Measurements from ENCODE around the gene AHCY. TPM values are rescaled to one million over a fixed set of nuclear protein-coding genes. Genes with fewer than 3 reads are reported as not detected.
A peak's percentile ranks its signal among the peaks of the same experiment; 100 is the strongest.

Gene AHCY
- total and polyA plus RNA-seq, 8 donors = 32.7 to 126 (median 90.9) TPM

DNA sequence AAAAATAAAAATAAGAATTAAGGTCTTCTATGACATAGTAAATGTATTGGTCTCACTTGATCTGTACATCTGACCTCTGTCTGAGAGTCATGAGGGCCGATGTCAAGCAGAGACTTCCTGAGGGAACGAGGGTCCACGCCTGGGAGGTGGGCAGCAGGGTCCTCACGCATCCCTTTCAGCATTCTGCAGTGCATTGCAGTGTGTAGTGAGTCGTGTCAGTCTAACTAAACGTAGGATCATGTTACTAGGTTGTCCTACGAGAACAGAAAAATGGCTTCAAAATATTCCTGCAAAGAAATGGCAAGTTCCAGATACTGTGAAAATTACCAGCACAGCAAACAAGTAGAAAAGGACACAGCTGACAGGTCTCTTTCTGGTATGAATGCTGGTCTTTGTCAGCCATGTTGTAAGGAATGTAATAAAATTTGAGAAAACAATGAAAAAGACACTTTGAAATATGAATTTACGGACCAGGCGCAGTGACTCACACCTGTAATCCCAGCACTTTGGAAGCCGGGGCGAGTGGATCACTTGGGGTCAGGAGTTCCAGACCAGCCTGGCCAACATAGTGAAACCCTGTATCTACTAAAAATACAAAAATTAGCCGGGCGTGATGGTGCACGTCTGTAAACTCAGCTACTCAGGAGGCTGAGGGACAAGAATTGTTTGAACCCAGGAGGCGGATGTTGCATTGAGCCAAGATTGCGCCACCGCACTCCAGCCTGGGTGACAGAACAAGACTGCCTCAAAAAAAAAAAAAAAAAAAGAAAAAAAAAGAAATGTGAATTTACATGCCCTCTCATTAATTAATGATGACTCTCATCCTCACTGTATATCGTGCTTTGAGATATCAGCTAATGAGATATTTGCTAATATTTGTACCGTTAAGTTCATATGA, 2.4 kb upstream of the AHCY start:
- no peaks in the 10 kb centered on the region for H3K36me3 ChIP-seq
- H3K4me3 ChIP-seq = no peak overlapping the region
- 75 to 83% (median 80%) methylated on average over 19 of the region's 19 CpGs for WGBS, 5 donors
- DNase-seq = no peak
- peaks cover 22 to 33% (median 27%) of the 10 kb centered on the region in 4 donors for H3K4me1 ChIP-seq
- TF ChIP-seq POLR2A (IDR thresholded peaks at IDR 0.05) = no peak
- TF ChIP-seq EP300 (IDR thresholded peaks at IDR 0.05) = no peak
- no peak for TF ChIP-seq POLR2AphosphoS5 (IDR thresholded peaks at IDR 0.05)
- TF ChIP-seq, protein P1, sequence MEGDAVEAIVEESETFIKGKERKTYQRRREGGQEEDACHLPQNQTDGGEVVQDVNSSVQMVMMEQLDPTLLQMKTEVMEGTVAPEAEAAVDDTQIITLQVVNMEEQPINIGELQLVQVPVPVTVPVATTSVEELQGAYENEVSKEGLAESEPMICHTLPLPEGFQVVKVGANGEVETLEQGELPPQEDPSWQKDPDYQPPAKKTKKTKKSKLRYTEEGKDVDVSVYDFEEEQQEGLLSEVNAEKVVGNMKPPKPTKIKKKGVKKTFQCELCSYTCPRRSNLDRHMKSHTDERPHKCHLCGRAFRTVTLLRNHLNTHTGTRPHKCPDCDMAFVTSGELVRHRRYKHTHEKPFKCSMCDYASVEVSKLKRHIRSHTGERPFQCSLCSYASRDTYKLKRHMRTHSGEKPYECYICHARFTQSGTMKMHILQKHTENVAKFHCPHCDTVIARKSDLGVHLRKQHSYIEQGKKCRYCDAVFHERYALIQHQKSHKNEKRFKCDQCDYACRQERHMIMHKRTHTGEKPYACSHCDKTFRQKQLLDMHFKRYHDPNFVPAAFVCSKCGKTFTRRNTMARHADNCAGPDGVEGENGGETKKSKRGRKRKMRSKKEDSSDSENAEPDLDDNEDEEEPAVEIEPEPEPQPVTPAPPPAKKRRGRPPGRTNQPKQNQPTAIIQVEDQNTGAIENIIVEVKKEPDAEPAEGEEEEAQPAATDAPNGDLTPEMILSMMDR (IDR thresholded peaks at IDR 0.05) = no peak
- no peaks in the 10 kb centered on the region for H3K27me3 ChIP-seq
- intact Hi-C loops (cut with DNase I; ENCODE audit: low total_unique reads) = no loop called here
- no peak overlapping the region for H3K27ac ChIP-seq
- no peaks in the 10 kb centered on the region for H3K9me3 ChIP-seq

DNA sequence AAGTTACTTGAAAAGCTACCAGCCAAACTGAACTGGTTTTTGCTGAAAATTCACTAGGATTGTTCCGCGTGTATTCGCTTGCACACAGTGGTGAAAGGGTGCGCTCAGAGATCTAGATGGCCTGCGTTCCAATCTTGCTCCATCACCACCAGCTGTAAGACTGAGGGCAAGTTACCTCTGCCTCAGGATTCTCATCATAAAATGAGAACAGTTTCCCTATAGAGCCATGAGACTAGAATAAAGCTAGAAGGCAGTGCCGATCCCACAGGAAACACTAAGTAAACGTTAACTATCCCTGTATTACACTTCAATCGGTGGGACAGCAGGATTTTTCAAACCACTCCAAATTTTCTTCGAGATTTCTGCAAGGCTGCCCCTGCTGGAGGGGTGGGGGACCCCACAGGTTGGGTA, 838 bp downstream of the AHCY start:
- peaks cover 19 to 39% (median 28%) of the 10 kb centered on the region in 4 donors for H3K4me1 ChIP-seq
- no peaks in the 10 kb centered on the region for H3K27me3 ChIP-seq
- no peaks in the 10 kb centered on the region for H3K36me3 ChIP-seq
- peak overlapping the region; percentile 90 to 96 (median 95) for H3K27ac ChIP-seq
- 15 to 22% (median 17%) methylated on average over 9 of the region's 9 CpGs for WGBS, 5 donors
- TF ChIP-seq, protein P1 (IDR thresholded peaks at IDR 0.05) = no peak
- TF ChIP-seq EP300 (IDR thresholded peaks at IDR 0.05) = no peak
- TF ChIP-seq POLR2AphosphoS5 (IDR thresholded peaks at IDR 0.05) = no peak
- TF ChIP-seq POLR2A (IDR thresholded peaks at IDR 0.05) = no peak
- no peaks in the 10 kb centered on the region for H3K9me3 ChIP-seq
- intact Hi-C loops (cut with DNase I; ENCODE audit: low total_unique reads) = no loop called here
- peak in 1 of 2 donors; percentile 38 for DNase-seq
- H3K4me3 ChIP-seq = peak overlapping the region; percentile 78 to 83 (median 83)

DNA sequence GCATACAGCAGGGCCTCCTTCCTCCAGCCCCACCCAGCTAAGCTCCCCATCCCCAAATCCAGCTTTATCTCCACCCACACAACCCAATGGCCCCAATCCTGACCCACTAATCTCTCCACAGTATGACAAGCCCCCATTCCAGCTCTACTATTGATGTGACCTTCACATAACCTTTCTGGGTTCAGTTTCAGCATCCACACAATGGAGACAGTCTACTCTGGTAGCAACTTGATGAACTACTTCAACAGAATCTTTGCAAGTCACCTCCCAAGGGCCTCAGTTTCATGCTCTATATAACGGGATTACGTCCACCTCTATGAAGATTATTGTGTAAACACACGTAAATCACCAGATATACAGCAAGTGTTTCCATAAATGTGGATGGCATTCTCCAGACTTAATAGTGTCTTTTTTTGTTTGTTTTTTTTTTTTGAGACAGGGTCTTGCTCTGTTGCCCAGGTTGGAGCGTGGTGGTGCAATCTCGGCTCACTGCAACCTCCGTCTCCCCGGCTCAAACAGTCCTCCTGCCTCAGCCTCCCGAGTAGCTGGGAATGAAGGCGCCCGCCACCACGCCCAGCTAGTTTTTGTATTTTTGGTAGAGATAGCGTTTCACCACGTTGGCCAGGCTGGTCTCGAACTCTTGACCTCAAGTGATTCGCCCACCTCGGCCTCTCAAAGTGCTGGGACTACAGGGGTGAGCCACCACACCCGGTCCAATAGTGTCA, 1.4 kb downstream of the AHCY start:
- Histone ChIP-seq H3K4me1 (peaks cover 19 to 39% (median 28%) of the 10 kb centered on the region in 4 donors), H3K9me3 (no peaks in the 10 kb centered on the region), H3K36me3 (no peaks in the 10 kb centered on the region), H3K27ac (peak overlapping the region in 3 of 5 donors; percentile 5 to 95 (median 24)), H3K4me3 (peak overlapping the region; percentile 78 to 83 (median 83)), H3K27me3 (no peaks in the 10 kb centered on the region)
- DNase-seq = no peak
- 72 to 80% (median 75%) methylated on average over 16 to 17 of the region's 17 CpGs for WGBS, 5 donors
- TF ChIP-seq, protein P1 (IDR thresholded peaks at IDR 0.05) = no peak
- intact Hi-C loops (cut with DNase I; ENCODE audit: low total_unique reads) = no loop called here

DNA sequence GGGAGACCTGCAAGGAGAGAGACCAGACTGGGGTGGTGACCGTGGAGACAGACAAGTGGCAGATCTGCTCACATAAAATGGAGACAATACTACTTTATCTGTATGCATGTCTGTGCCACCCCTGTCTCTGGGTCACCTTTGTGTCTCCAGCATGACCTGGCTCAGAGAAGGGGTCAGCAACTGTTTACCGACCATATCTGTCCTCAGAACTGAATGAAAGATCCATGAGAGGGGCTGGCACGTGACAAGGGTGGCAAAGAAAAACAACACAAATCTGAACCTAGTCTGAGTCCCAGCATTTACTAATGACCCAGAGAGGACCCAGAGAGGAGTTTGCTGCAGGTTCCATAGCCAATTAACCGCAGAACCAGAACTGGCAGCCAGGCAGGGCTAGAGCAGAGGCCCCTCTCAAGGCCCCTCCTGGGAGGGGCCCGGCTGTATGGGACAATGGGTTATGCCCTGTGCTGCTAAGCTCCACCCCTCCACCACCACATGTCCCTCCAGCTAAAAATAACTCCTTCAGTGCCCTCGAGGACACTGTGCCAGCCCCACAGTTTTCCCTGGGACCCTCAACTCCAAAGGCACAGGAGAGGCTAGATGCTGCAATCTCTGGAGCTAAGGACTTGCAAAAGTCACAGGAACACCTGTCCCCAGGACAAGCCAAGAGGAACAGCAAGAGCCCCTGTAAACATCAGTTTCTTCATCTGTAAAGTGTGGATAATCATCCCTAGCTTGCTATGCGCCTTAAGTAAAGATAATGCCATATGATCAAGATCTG, 2.2 kb downstream of the AHCY start:
- peak overlapping the region in 1 of 4 donors; percentile 78 for H3K4me3 ChIP-seq
- WGBS, 5 donors = 29 to 51% (median 42%) methylated on average over 7 of the region's 7 CpGs
- peak in 1 of 2 donors; percentile 56 for DNase-seq

More for the DNA sequence above, 2.2 kb downstream of the AHCY start:
- intact Hi-C loops (cut with DNase I; ENCODE audit: low total_unique reads) = no loop called here
- H3K4me1 ChIP-seq = peaks cover 19 to 39% (median 28%) of the 10 kb centered on the region in 4 donors
- H3K27ac ChIP-seq = peak overlapping the region in 1 of 5 donors; percentile 5
- H3K27me3 ChIP-seq = no peaks in the 10 kb centered on the region
- TF ChIP-seq, protein P1 (IDR thresholded peaks at IDR 0.05) = no peak
- no peak for TF ChIP-seq POLR2A (IDR thresholded peaks at IDR 0.05)
- no peak for TF ChIP-seq EP300 (IDR thresholded peaks at IDR 0.05)
- no peak for TF ChIP-seq POLR2AphosphoS5 (IDR thresholded peaks at IDR 0.05)
- H3K9me3 ChIP-seq = no peaks in the 10 kb centered on the region
- no peaks in the 10 kb centered on the region for H3K36me3 ChIP-seq

Data from stomach (tissue), 9 donors.